ENCODE data around the gene CEACAM19.

DNA sequence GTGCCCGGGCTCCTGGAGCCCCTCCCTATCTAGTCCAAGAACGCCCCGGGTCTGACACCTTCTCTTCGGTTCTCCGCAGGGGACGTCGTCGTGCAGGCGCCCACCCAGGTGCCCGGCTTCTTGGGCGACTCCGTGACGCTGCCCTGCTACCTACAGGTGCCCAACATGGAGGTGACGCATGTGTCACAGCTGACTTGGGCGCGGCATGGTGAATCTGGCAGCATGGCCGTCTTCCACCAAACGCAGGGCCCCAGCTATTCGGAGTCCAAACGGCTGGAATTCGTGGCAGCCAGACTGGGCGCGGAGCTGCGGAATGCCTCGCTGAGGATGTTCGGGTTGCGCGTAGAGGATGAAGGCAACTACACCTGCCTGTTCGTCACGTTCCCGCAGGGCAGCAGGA, 24.1 kb upstream of the CEACAM19 start:
- TF ChIP-seq, protein P1, sequence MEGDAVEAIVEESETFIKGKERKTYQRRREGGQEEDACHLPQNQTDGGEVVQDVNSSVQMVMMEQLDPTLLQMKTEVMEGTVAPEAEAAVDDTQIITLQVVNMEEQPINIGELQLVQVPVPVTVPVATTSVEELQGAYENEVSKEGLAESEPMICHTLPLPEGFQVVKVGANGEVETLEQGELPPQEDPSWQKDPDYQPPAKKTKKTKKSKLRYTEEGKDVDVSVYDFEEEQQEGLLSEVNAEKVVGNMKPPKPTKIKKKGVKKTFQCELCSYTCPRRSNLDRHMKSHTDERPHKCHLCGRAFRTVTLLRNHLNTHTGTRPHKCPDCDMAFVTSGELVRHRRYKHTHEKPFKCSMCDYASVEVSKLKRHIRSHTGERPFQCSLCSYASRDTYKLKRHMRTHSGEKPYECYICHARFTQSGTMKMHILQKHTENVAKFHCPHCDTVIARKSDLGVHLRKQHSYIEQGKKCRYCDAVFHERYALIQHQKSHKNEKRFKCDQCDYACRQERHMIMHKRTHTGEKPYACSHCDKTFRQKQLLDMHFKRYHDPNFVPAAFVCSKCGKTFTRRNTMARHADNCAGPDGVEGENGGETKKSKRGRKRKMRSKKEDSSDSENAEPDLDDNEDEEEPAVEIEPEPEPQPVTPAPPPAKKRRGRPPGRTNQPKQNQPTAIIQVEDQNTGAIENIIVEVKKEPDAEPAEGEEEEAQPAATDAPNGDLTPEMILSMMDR (IDR thresholded peaks at IDR 0.05; ENCODE audit: low read depth, low read length) = no peak
- TF ChIP-seq POLR2A (IDR thresholded peaks at IDR 0.05; ENCODE audit: extremely low read depth, insufficient read length) = no peak
- TF ChIP-seq, protein P2, sequence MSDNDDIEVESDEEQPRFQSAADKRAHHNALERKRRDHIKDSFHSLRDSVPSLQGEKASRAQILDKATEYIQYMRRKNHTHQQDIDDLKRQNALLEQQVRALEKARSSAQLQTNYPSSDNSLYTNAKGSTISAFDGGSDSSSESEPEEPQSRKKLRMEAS (IDR thresholded peaks at IDR 0.05; ENCODE audit: low read depth, low read length) = no peak
